ENCODE data around the gene SRPX. TPM values are rescaled to one million over a fixed set of nuclear protein-coding genes. Genes with fewer than 3 reads are reported as not detected.

Gene SRPX
- total and polyA plus RNA-seq, 2 of the 13 experiments (the other 11 are each of a cell fraction or from before 2014, with no cell fraction given) = 0.30 TPM; not detected in 1

GRCh38 chrX:38268011-38268410 lies 47.3 kb upstream of the SRPX start:
- ChIA-PET POLR2A (interaction anchor here (1.0 kb wide), 1 partner anchor 10 kb away, joined by 3 read pairs; no protein-coding TSS in a partner anchor), CTCF (ENCODE audit: low intra/inter-chr PET ratio, low total read pairs) (no interaction called here)

More at GRCh38 chrX:38268011-38268410, 47.3 kb upstream of the SRPX start:
- intact Hi-C loops (cut with micrococcal nuclease; ENCODE audit: unreplicated experiment) (no loop called here), in situ Hi-C loops (cut with HindIII; ENCODE audit: extremely low pct_ligation_motif_present, low pct_unique_long_range_greater_than_20kb) (no loop called here)
- DNase-seq (ENCODE audit: low spot score) (no peak), ATAC-seq (no peak), FAIRE-seq (no peak)
- H3K79me2 ChIP-seq (ENCODE audit: insufficient read depth, low read length) = no peaks in the 10 kb centered on the region
- no peaks in the 10 kb centered on the region for H3K27me3 ChIP-seq (ENCODE audit: control insufficient read depth in 1 of 2, insufficient read depth in 2 of 2, low read length in 2 of 2)
- H3K36me3 ChIP-seq (replicated peaks in 1 of 2; ENCODE audit: control insufficient read depth in 1 of 2, insufficient read depth in 2 of 2, low read length in 2 of 2) = no peaks in the 10 kb centered on the region
- no peak overlapping the region for H3K4me3 ChIP-seq (replicated peaks in 1 of 3; ENCODE audit: insufficient read depth in 1 of 3, low read depth in 2 of 3, low read length in 3 of 3)
- WGBS (ENCODE audit: low lambda C conversion rate) = 100% methylated on average over 3 of the region's 3 CpGs
- H3K4me2 ChIP-seq (ENCODE audit: low read depth, low read length) = no peak overlapping the region
- H3K27ac ChIP-seq (ENCODE audit: extremely low read length, insufficient read depth, low read length) = no peak overlapping the region
- H3K4me1 ChIP-seq (ENCODE audit: insufficient read depth, low read length) = no peaks in the 10 kb centered on the region
- no peak overlapping the region for H3K9ac ChIP-seq (ENCODE audit: insufficient read depth, low read depth, low read length)
- no peak for TF ChIP-seq TOPORS (CRISPR knock-in tag; IDR thresholded peaks at IDR 0.05)
- no peak for TF ChIP-seq FOXM1 (CRISPR knock-in tag; IDR thresholded peaks at IDR 0.05)
- no peak for TF ChIP-seq KLF12 (CRISPR knock-in tag; IDR thresholded peaks at IDR 0.05; ENCODE audit: borderline replicate concordance)
- TF ChIP-seq IKZF1 (IDR thresholded peaks at IDR 0.05) = no peak
- no peak for TF ChIP-seq CBFB (CRISPR knock-in tag; IDR thresholded peaks at IDR 0.05)
- no peak for TF ChIP-seq PAXIP1 (CRISPR knock-in tag; conservative IDR thresholded peaks at IDR 0.05)
- TF ChIP-seq ZNF816 (CRISPR knock-in tag; IDR thresholded peaks at IDR 0.05; ENCODE audit: borderline replicate concordance) = no peak
- no peak for TF ChIP-seq SPEN (CRISPR knock-in tag; IDR thresholded peaks at IDR 0.05; ENCODE audit: low read depth)
- no peak for TF ChIP-seq ASH2L (IDR thresholded peaks at IDR 0.05; ENCODE audit: insufficient read length, low read depth, low read length)
- no peak for TF ChIP-seq DMTF1 (CRISPR knock-in tag; IDR thresholded peaks at IDR 0.05)
- no peak for TF ChIP-seq ZFP36L2 (CRISPR knock-in tag; IDR thresholded peaks at IDR 0.05)
- TF ChIP-seq ZNF205 (CRISPR knock-in tag; IDR thresholded peaks at IDR 0.05) = no peak
- TF ChIP-seq KDM1A (CRISPR knock-in tag; IDR thresholded peaks at IDR 0.05) = no peak
- TF ChIP-seq ZNF20 (CRISPR knock-in tag; IDR thresholded peaks at IDR 0.05) = no peak
- no peak for TF ChIP-seq GFI1 (CRISPR knock-in tag; IDR thresholded peaks at IDR 0.05; ENCODE audit: borderline replicate concordance)
- no peak for TF ChIP-seq HOMEZ (CRISPR knock-in tag; IDR thresholded peaks at IDR 0.05; ENCODE audit: low read depth)
- no peak for TF ChIP-seq SSRP1 (CRISPR knock-in tag; IDR thresholded peaks at IDR 0.05)
- no peak for TF ChIP-seq FLYWCH1 (CRISPR knock-in tag; IDR thresholded peaks at IDR 0.05)
- TF ChIP-seq SP4 (CRISPR knock-in tag; IDR thresholded peaks at IDR 0.05) = no peak
- no peak for TF ChIP-seq HES4 (CRISPR knock-in tag; IDR thresholded peaks at IDR 0.05; ENCODE audit: borderline replicate concordance)
- no peak overlapping the region for H2AFZ ChIP-seq (ENCODE audit: low read length)
- no peaks in the 10 kb centered on the region for H4K20me1 ChIP-seq (ENCODE audit: insufficient read depth, low read length)
- BruUV-seq (replicated peaks) = no TSS peak
- no peaks in the 10 kb centered on the region for H3K9me3 ChIP-seq (ENCODE audit: low read length)
